H9 (cell line): ENCODE results near the gene PSKH1. TPM values are rescaled to one million over a fixed set of nuclear protein-coding genes. Genes with fewer than 3 reads are reported as not detected.

Source experiments
- DNase-seq: peaks from one replicate; pipeline ENCODE4 v3.0.0-alpha.2; 2017
- H2AFZ ChIP-seq: one replicate; pipeline ENCODE4 v1.6.1; 2013; ENCODE audit warnings: mild to moderate bottlenecking, low read length, control low read depth, moderate library complexity
- H2AK5ac ChIP-seq: 2 replicates; pipeline ENCODE4 v1.6.1; 2013; ENCODE audit warnings: low read length, control low read depth, mixed read lengths; ENCODE audit not compliant: insufficient read length
- H2BK120ac ChIP-seq: one replicate; pipeline ENCODE4 v1.6.1; 2013; ENCODE audit warnings: low read depth, mild to moderate bottlenecking, low read length, control low read depth, inconsistent platforms; ENCODE audit not compliant: poor library complexity, severe bottlenecking
- H2BK12ac ChIP-seq: 2 replicates; pipeline ENCODE4 v1.6.1; 2013; ENCODE audit warnings: low read length, control low read depth, mixed read lengths, low read depth; ENCODE audit not compliant: insufficient read length
- H2BK15ac ChIP-seq: 2 replicates; pipeline ENCODE4 v1.6.1; 2013; ENCODE audit warnings: low read depth, low read length, control low read depth
- H2BK20ac ChIP-seq: one replicate; pipeline ENCODE4 v1.6.1; 2013; ENCODE audit warnings: low read depth, mild to moderate bottlenecking, low read length, control low read depth, inconsistent platforms; ENCODE audit not compliant: poor library complexity, severe bottlenecking
- H2BK5ac ChIP-seq: 2 replicates; pipeline ENCODE4 v1.6.1; 2013; ENCODE audit warnings: low read length, control low read depth, mixed read lengths; ENCODE audit not compliant: insufficient read length
- H3K14ac ChIP-seq: 2 replicates; pipeline ENCODE4 v1.6.1; 2013; ENCODE audit warnings: low read length, control low read depth; ENCODE audit not compliant: insufficient read depth
- H3K18ac ChIP-seq: 2 replicates; pipeline ENCODE4 v1.6.1; 2013; ENCODE audit warnings: low read depth, mild to moderate bottlenecking, mixed read lengths, low read length, control low read depth; ENCODE audit not compliant: insufficient read length
- H3K23ac ChIP-seq: 2 replicates; pipeline ENCODE4 v1.6.1; 2013; ENCODE audit warnings: low read length, control low read depth, mixed read lengths, low read depth; ENCODE audit not compliant: insufficient read length
- H3K23me2 ChIP-seq: 2 replicates; pipeline ENCODE4 v1.6.1; 2013; ENCODE audit warnings: low read depth, mild to moderate bottlenecking, mixed read lengths, low read length, control low read depth; ENCODE audit not compliant: insufficient read length, poor library complexity, severe bottlenecking
- H3K27ac ChIP-seq: 2 replicates; pipeline ENCODE4 v1.5.1; 2013; ENCODE audit warnings: low read length, control low read depth, mixed read lengths, low read depth; ENCODE audit not compliant: insufficient read length
- H3K27me3 ChIP-seq: 2 replicates; pipeline ENCODE4 v1.6.1; 2013; ENCODE audit warnings: low read length, control low read depth, inconsistent platforms; ENCODE audit not compliant: insufficient read depth
- H3K4ac ChIP-seq: 2 replicates; pipeline ENCODE4 v1.6.1; 2013; ENCODE audit warnings: low read depth, mild to moderate bottlenecking, control low read depth, inconsistent platforms, low read length, moderate library complexity
- H3K4me1 ChIP-seq: 2 replicates; pipeline ENCODE4 v1.6.1; 2013; ENCODE audit warnings: low read length, control low read depth, inconsistent platforms; ENCODE audit not compliant: insufficient read depth
- H3K4me2 ChIP-seq: 2 replicates; pipeline ENCODE4 v1.6.1; 2013; ENCODE audit warnings: low read length, control low read depth, mixed read lengths; ENCODE audit not compliant: insufficient read length, insufficient read depth
- H3K56ac ChIP-seq: 2 replicates; pipeline ENCODE4 v1.6.1; 2013; ENCODE audit warnings: low read depth, mild to moderate bottlenecking, mixed read lengths, low read length, control low read depth; ENCODE audit not compliant: insufficient read length
- H3K79me1 ChIP-seq: 2 replicates; pipeline ENCODE4 v1.6.1; 2013; ENCODE audit warnings: low read depth, mild to moderate bottlenecking, moderate library complexity, low read length, control low read depth, inconsistent platforms; ENCODE audit not compliant: insufficient read depth, poor library complexity, severe bottlenecking
- H3K79me2 ChIP-seq: 2 replicates; pipeline ENCODE4 v1.6.1; 2013; ENCODE audit warnings: low read length, control low read depth, inconsistent platforms; ENCODE audit not compliant: insufficient read depth
- H3K9ac ChIP-seq: 2 replicates; pipeline ENCODE4 v1.6.1; 2013; ENCODE audit warnings: low read length, control low read depth, mixed read lengths; ENCODE audit not compliant: insufficient read length; ENCODE audit errors: extremely low read depth
- H3K9me3 ChIP-seq: one replicate; pipeline ENCODE4 v1.6.1; 2013; ENCODE audit warnings: low read depth, low read length, inconsistent platforms; ENCODE audit not compliant: control insufficient read depth
- H3T11ph ChIP-seq: one replicate; pipeline ENCODE4 v1.6.1; 2013; ENCODE audit warnings: mild to moderate bottlenecking, low read length, control low read depth, inconsistent platforms
- H4K20me1 ChIP-seq: one replicate; pipeline ENCODE4 v1.6.1; 2013; ENCODE audit not compliant: control insufficient read depth, insufficient read length, insufficient read depth
- H4K5ac ChIP-seq: 2 replicates; pipeline ENCODE4 v1.6.1; 2013; ENCODE audit warnings: low read depth, mild to moderate bottlenecking, mixed read lengths, low read length, control low read depth; ENCODE audit not compliant: insufficient read length
- H4K8ac ChIP-seq: replicated peaks from 2 replicates; pipeline ENCODE4 v1.6.1; 2013; ENCODE audit warnings: low read length, control low read depth, mixed read lengths, low read depth; ENCODE audit not compliant: insufficient read length
- H4K91ac ChIP-seq: 2 replicates; pipeline ENCODE4 v1.6.1; 2013; ENCODE audit warnings: low read depth, mild to moderate bottlenecking, moderate library complexity, mixed read lengths, low read length, control low read depth; ENCODE audit not compliant: insufficient read length
- H3K27ac Mint-ChIP-seq, 3 experiments: 2 replicates in 2 of 3; 3 replicates in 1 of 3; pipeline ENCODE4 v1.8.0; 2020 to 2021; ENCODE audit warnings: mixed read lengths in 3 of 3, mild to moderate bottlenecking in 1 of 3, moderate library complexity in 1 of 3
- H3K27me3 Mint-ChIP-seq: 2 replicates; pipeline ENCODE4 v1.8.0; 2021; ENCODE audit warnings: low read depth, mild to moderate bottlenecking, moderate library complexity, mixed read lengths
- H3K36me3 Mint-ChIP-seq, 3 experiments: 2 replicates in 2 of 3; 3 replicates in 1 of 3; pipeline ENCODE4 v1.8.0; 2020 to 2021; ENCODE audit warnings: low read depth in 3 of 3, mixed read lengths in 3 of 3; ENCODE audit not compliant: insufficient read depth in 1 of 3
- H3K4me1 Mint-ChIP-seq, 2 experiments: 2 replicates each; pipeline ENCODE4 v1.8.0; 2020; ENCODE audit warnings: mixed read lengths in 2 of 2
- H3K4me3 Mint-ChIP-seq, 2 experiments: 2 replicates in 1 of 2; 3 replicates in 1 of 2; pipeline ENCODE4 v1.8.0; 2020 to 2021; ENCODE audit warnings: mild to moderate bottlenecking in 2 of 2, mixed read lengths in 2 of 2, moderate library complexity in 1 of 2
- H3K9me3 Mint-ChIP-seq, 2 experiments: 2 replicates in 1 of 2; 3 replicates in 1 of 2; pipeline ENCODE4 v1.8.0; 2020; ENCODE audit warnings: mild to moderate bottlenecking in 2 of 2, mixed read lengths in 2 of 2, moderate library complexity in 1 of 2
- WGBS: extraction: QIAGEN DNeasy Blood & Tissue Kit; methylation state at CpG from one replicate; pipeline ENCODE4 v1.1.7; 2013; ENCODE audit warnings: missing lambda C conversion rate, low lambda C conversion rate, mixed read lengths; ENCODE audit not compliant: insufficient read length; ENCODE audit errors: extremely low coverage; 5-methylcytosine and 5-hydroxymethylcytosine counted together
- total RNA-seq: library from RNA; stranded (reverse); gene quantifications from 2 replicates; pipeline ENCODE4 v1.2.1, GENCODE V29; 2021
- TF ChIP-seq, protein P1 (sequence below): fragments of 200-600 bp; sonication (generic); conservative IDR thresholded peaks from 3 replicates; pipeline ENCODE4 v1.8.0; 2021; ENCODE audit warnings: antibody characterized with exemption, mild to moderate bottlenecking

The PSKH1 gene
- total RNA-seq, 1 experiment from 2014 or later = 29.1 TPM

DNA sequence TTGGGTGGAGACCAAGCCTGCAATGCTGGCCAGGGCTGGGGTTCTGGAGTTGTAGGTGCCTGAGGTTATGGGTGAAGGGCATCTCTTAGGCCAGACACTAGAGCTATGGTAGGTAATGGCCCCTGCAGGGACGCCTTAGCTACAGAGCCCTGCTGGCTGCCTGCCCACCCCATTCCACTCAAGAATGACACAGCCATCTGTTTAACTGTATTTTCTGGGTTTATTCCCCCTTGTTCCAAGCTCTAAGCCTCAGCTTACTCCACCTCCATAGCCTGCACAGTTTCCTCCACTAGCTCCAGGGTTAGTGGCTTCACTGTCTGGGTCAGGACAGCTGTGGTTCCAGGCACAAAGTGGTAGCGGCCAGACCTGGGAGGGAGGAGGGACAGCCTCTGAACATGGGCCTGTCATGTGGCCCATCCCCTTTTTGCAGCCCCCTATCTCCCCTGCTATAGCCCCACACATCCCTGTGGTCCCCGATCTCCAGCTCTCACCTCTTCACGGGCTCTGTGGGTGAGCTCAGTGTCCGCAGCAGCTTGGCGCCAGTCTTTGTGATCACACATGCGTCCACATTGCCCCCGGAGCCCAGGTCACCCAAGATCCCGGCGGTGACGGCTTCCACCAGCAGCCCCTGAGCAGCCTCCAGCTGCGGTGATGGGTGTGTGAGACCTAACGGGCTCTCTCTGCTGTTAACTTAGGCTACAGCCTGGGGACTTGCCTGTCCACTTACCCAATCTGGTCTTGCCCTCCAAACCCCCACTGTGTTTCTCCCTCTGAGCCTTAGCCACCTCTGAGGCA lies 41.4 kb downstream of the PSKH1 start:
- peaks cover 10 to 42% (median 14%) of the 10 kb centered on the region in 3 experiments for H3K36me3 Mint-ChIP-seq

More for the DNA sequence above, 41.4 kb downstream of the PSKH1 start:
- no peaks in the 10 kb centered on the region for H3K79me2 ChIP-seq
- peak overlapping the region in 2 of 3 experiments; percentile 45 to 94; a peak in 2 of 7 replicates for H3K27ac Mint-ChIP-seq
- no peak overlapping the region for H2BK15ac ChIP-seq
- H3K4me3 Mint-ChIP-seq = peak overlapping the region; percentile 98 to 100
- H3K27ac ChIP-seq = no peak overlapping the region
- H3K9ac ChIP-seq = peak overlapping the region; percentile 29
- peak overlapping the region; percentile 10; the same call in 1 of the 2 replicates for H3K14ac ChIP-seq
- H3K23me2 ChIP-seq = peaks cover 18% of the 10 kb centered on the region
- no peak overlapping the region for H4K91ac ChIP-seq
- no CpG with 5 or more reads among the region's 13 CpGs for WGBS
- H3K56ac ChIP-seq = no peak overlapping the region
- no peak overlapping the region for H2AFZ ChIP-seq
- H3K79me1 ChIP-seq = no peaks in the 10 kb centered on the region
- no peak for DNase-seq
- H4K20me1 ChIP-seq = no peaks in the 10 kb centered on the region
- no peak overlapping the region for H2BK20ac ChIP-seq
- no peak overlapping the region for H2BK120ac ChIP-seq
- H3K4me2 ChIP-seq = peak overlapping the region; percentile 30
- no peak overlapping the region for H4K5ac ChIP-seq
- H3K27me3 ChIP-seq = no peaks in the 10 kb centered on the region
- peaks cover 3% of the 10 kb centered on the region; the same call in 1 of the 2 replicates for H3K4me1 ChIP-seq
- no peak overlapping the region for H3T11ph ChIP-seq
- peaks cover 0 to 2% of the 10 kb centered on the region in 2 experiments; a peak in 2 of 5 replicates for H3K9me3 Mint-ChIP-seq
- TF ChIP-seq, protein P1, sequence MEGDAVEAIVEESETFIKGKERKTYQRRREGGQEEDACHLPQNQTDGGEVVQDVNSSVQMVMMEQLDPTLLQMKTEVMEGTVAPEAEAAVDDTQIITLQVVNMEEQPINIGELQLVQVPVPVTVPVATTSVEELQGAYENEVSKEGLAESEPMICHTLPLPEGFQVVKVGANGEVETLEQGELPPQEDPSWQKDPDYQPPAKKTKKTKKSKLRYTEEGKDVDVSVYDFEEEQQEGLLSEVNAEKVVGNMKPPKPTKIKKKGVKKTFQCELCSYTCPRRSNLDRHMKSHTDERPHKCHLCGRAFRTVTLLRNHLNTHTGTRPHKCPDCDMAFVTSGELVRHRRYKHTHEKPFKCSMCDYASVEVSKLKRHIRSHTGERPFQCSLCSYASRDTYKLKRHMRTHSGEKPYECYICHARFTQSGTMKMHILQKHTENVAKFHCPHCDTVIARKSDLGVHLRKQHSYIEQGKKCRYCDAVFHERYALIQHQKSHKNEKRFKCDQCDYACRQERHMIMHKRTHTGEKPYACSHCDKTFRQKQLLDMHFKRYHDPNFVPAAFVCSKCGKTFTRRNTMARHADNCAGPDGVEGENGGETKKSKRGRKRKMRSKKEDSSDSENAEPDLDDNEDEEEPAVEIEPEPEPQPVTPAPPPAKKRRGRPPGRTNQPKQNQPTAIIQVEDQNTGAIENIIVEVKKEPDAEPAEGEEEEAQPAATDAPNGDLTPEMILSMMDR = no peak
- H3K9me3 ChIP-seq = no peaks in the 10 kb centered on the region
- peaks cover 20 to 23% of the 10 kb centered on the region in 2 experiments for H3K4me1 Mint-ChIP-seq
- peaks cover 10% of the 10 kb centered on the region for H3K27me3 Mint-ChIP-seq
- H2AK5ac ChIP-seq = no peak overlapping the region
- H2BK12ac ChIP-seq = no peak overlapping the region
- H3K23ac ChIP-seq = no peak overlapping the region
- no peak overlapping the region for H3K4ac ChIP-seq
- H2BK5ac ChIP-seq = no peak overlapping the region
- no peak overlapping the region for H4K8ac ChIP-seq
- H3K18ac ChIP-seq = no peak overlapping the region
